GM20431 (cell line): ENCODE measurements around the gene LPIN1.
"Not testable (repeated sequence)": the region's sequence is repeated elsewhere in the genome, so short reads cannot be mapped to it uniquely, and the experiment has no call there.

Source experiments
- in situ Hi-C: fragments of 300-500 bp; cut with MseI, MboI; formaldehyde crosslinking; loops from one replicate; pipeline ENCODE4 v1.15.0; 2020; ENCODE audit warnings: low sequenced_read_pairs; ENCODE audit not compliant: unreplicated experiment

LPIN1 gene

GRCh38 chr2:11759182-11759975 is 12.9 kb downstream of the LPIN1 start:
- in situ Hi-C loops: not testable (repeated sequence)

- in situ Hi-C loops: no loop called here
Observed at GRCh38 chr2:11761259-11761658, 14.8 kb downstream of the LPIN1 start.

- in situ Hi-C loops: no loop called here
Observed at GRCh38 chr2:11762031-11762430, 15.6 kb downstream of the LPIN1 start.

- in situ Hi-C loops: no loop called here
Observed at GRCh38 chr2:11762799-11763461, 16.5 kb downstream of the LPIN1 start.

GRCh38 chr2:11764359-11764758 is 17.9 kb downstream of the LPIN1 start:
- in situ Hi-C loops: no loop called here

- in situ Hi-C loops: no loop called here
Observed at GRCh38 chr2:11764920-11765319, 18.5 kb downstream of the LPIN1 start.

- in situ Hi-C loops: no loop called here
Observed at GRCh38 chr2:11765501-11765900, 19.1 kb downstream of the LPIN1 start.

- in situ Hi-C loops: no loop called here
Observed at GRCh38 chr2:11766016-11766415, 19.6 kb downstream of the LPIN1 start.

GRCh38 chr2:11767779-11768178 is 21.3 kb downstream of the LPIN1 start:
- in situ Hi-C loops: no loop called here

- in situ Hi-C loops: no loop called here
Observed at GRCh38 chr2:11768946-11769345, 22.5 kb downstream of the LPIN1 start.

GRCh38 chr2:11769516-11769915 is 23.1 kb downstream of the LPIN1 start:
- in situ Hi-C loops: no loop called here

GRCh38 chr2:11770531-11771188 is 24.2 kb downstream of the LPIN1 start:
- in situ Hi-C loops: no loop called here

- in situ Hi-C loops: no loop called here
Observed at GRCh38 chr2:11771971-11772615, 25.7 kb downstream of the LPIN1 start.

GRCh38 chr2:11773111-11773510 is 26.7 kb downstream of the LPIN1 start:
- in situ Hi-C loops: no loop called here

GRCh38 chr2:11773747-11774525 is 27.5 kb downstream of the LPIN1 start:
- in situ Hi-C loops: no loop called here

- in situ Hi-C loops: no loop called here
Observed at GRCh38 chr2:11774600-11774999, 28.2 kb downstream of the LPIN1 start.

GRCh38 chr2:11775384-11775783 is 29.0 kb downstream of the LPIN1 start:
- in situ Hi-C loops: no loop called here

- in situ Hi-C loops: no loop called here
Observed at GRCh38 chr2:11777066-11777782, 30.8 kb downstream of the LPIN1 start.

- in situ Hi-C loops: no loop called here
Observed at GRCh38 chr2:11777886-11778415, 31.5 kb downstream of the LPIN1 start.
